Stimulated activated CD8-positive, alpha-beta memory T cell treated with anti-CD3 and anti-CD28 coated beads, Interleukin-15, amount 100 ng/mL, for 48 hours (primary cell): ENCODE data around the gene ACTN4.
A peak's percentile ranks its signal among the peaks of the same experiment; 100 is the strongest.

Experiments
- DNase-seq, 2 donors: peaks; one replicate each; pipeline ENCODE4 v3.0.0-alpha.2; 2020; ENCODE audit warnings: low read depth in 2 of 2

The ACTN4 gene

DNA sequence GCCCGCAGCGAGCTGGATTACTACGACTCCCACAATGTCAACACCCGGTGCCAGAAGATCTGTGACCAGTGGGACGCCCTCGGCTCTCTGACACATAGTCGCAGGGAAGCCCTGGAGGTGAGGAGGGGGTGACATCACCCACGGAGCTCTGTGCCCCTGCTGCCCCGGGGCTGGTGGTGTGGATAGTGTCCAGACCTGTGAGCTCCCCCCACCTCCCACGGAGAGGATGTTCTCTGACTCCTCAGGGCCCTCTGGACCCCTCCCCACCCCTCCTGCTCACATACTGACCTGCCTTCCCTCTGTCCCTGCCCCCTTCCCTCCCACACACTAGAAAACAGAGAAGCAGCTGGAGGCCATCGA, 76.1 kb downstream of the ACTN4 start:
- DNase-seq = no peak

DNA sequence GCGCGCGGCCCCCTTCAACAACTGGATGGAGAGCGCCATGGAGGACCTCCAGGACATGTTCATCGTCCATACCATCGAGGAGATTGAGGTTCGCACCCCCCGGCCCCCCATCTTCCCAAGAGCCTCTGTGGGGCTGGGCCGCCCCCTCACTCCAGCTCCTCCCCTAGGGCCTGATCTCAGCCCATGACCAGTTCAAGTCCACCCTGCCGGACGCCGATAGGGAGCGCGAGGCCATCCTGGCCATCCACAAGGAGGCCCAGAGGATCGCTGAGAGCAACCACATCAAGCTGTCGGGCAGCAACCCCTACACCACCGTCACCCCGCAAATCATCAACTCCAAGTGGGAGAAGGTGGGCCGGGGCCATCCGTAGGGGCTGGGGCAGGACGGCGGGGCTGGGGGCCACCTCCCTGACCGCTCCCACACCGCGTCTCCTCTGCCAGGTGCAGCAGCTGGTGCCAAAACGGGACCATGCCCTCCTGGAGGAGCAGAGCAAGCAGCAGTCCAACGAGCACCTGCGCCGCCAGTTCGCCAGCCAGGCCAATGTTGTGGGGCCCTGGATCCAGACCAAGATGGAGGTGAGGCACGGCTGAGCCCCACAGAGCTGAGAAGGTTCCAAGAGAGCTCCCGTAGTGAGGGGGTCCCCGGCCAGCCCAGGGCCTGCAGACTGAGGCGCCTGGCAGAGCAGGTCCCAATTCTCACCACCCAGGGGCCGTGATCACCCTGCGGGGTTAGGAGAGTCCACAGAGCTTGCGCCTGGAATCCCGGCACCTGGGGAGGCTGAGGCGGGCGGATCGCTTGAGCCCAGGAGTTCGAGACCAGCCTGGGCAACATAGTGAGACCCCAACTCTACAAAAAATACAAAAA, 76.8 kb downstream of the ACTN4 start:
- DNase-seq = no peak

DNA sequence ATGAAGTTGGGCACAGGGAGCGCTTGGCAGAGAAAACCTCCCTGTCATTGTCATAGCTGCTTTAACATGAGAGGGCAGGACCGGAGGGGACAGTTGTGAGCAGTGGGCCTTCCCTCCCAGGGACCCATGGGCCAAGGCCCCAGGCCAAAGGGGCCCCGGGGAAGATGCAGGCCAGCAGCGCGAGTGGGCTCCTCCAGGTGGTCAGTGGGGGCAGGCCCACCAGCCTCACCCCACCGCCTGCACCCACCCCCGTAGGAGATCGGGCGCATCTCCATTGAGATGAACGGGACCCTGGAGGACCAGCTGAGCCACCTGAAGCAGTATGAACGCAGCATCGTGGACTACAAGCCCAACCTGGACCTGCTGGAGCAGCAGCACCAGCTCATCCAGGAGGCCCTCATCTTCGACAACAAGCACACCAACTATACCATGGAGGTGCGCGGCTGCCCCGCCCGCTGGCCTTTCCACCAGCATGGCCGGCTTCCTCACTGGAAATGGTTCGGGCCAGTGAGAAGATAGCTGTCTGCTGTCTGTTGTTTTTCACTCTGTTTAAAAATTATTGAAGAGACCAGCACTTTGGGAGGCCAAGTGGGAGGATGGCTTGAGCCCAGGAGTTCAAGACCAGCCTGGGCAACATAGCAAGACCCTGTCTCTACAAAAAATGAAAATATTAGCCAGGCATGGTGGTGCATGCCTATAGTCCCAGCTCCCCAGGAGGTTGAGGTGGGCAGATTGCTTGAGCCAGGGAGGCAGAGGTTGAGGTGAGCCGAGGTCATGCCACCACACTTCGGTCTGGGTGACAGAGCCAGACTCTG, 78.2 kb downstream of the ACTN4 start:
- no peak for DNase-seq

DNA sequence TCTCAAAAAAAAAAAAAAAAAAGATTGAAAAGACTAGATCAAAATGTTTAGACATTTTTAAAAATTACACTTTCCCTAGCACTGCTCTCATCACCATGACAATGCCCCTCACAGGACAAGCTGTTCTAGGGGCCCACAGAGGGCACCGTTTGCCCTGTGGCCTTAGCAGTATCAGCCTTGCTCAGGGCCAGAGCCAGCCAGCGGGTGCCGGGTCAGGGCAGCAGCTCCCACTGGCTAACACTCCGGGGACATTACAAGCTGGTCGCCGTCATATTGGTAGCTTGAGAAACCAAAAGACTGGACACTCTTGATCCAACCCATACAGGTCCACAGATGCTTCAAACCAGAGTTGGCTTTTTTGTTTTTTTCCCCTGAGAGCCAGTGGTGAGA, 78.8 kb downstream of the ACTN4 start:
- no peak for DNase-seq

DNA sequence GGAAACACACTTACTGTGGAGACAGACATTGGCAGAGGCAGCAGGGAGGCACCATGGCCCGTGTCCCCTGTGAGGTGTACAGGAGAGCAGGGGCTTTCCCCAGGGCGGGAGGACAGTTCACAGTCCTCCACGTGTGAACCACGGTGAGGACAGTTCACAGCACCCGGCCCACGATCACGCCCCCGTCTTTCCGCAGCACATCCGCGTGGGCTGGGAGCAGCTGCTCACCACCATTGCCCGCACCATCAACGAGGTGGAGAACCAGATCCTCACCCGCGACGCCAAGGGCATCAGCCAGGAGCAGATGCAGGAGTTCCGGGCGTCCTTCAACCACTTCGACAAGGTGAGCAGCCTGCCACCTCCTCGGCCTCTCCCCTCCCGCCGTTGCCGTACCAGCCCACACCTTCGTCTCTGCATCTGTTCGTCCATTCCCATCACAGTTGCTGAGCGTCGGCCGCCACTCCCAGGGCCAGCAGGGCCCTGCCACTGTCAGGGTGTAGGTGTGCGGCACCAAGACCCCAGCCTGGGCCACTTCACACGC, 79.4 kb downstream of the ACTN4 start:
- no peak for DNase-seq

DNA sequence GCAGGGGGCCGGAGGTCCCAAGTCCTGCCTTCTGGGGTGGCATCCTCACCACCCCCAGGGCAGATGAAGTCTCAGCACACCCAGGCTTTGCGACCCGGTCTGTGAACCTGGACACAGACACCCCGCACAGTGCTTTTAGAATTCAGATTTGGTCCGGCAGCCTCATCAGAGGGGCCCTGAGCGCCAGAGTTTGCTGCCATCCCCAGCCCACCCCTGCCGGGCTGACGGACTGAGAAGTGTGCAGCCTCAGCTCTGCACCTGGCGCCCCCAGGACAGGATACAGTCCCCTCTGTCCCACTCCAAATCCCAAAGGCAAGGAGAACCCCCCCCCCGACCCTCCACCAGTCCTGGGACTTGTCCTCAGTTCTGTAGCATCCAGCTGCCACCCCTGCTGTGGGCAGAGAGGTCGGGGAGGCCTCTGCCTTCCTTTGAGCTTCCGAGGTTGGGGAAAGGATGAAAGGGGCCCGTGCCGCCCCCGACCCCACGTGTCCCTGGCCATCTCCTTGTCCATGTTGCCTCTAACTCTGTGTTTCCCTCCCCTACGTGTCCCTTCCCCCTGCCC, 79.9 kb downstream of the ACTN4 start:
- no peak for DNase-seq

DNA sequence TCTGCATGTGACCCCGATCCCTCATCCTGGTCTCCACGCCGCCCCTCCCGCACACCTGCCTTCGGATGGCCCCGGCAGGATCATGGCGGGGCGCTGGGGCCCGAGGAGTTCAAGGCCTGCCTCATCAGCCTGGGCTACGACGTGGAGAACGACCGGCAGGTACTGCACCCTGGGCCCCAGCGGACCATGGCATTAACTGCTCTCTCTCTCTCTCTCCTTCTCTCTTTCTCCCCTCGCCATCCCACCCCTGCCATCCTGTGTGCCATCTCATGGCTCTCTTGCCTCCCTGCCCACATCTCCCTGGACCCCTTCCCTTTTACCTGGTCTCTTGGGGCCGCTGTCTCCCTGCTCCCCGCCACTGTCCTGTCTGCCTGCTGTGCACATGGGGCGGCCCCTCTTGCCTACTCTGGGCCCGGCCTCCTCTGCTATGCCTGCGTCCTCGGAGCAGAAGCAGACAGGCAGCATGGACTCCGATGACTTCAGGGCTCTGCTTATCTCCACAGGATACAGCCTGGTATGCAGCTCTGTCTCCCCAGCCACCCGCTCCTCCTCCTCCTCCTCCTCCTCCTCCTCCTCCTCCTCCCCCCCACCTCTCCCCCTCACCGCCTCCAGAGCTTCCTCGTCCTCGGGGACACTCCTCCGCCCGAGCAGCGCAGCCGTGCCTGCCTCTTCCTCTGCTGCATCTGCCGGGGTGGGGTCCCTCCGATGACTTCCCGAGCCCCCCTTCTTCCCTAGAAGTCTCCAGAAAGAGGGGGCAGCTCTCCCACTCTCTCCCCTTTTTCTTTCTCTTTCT, 80.6 kb downstream of the ACTN4 start:
- no peak for DNase-seq

DNA sequence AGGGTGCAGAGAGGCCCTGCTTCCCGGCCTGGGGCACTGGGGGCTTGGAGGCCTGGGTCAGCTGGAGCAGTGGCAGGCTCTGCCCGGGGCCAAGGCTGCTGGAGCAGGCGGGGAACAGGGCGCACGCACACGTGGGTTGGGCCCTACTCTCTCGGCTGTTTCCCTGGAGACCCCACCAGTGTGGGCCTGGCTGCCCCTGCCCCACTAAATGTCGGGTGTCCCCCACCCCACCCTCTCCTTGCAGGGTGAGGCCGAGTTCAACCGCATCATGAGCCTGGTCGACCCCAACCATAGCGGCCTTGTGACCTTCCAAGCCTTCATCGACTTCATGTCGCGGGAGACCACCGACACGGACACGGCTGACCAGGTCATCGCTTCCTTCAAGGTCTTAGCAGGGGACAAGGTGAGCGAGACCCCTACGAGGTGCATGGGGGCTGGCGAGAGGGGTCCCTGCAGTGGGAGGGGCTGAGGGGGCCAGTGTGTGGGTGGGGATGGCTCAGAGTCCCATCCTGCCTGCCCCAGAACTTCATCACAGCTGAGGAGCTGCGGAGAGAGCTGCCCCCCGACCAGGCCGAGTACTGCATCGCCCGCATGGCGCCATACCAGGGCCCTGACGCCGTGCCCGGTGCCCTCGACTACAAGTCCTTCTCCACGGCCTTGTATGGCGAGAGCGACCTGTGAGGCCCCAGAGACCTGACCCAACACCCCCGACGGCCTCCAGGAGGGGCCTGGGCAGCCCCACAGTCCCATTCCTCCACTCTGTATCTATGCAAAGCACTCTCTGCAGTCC, 81.5 kb downstream of the ACTN4 start:
- DNase-seq = no peak

DNA sequence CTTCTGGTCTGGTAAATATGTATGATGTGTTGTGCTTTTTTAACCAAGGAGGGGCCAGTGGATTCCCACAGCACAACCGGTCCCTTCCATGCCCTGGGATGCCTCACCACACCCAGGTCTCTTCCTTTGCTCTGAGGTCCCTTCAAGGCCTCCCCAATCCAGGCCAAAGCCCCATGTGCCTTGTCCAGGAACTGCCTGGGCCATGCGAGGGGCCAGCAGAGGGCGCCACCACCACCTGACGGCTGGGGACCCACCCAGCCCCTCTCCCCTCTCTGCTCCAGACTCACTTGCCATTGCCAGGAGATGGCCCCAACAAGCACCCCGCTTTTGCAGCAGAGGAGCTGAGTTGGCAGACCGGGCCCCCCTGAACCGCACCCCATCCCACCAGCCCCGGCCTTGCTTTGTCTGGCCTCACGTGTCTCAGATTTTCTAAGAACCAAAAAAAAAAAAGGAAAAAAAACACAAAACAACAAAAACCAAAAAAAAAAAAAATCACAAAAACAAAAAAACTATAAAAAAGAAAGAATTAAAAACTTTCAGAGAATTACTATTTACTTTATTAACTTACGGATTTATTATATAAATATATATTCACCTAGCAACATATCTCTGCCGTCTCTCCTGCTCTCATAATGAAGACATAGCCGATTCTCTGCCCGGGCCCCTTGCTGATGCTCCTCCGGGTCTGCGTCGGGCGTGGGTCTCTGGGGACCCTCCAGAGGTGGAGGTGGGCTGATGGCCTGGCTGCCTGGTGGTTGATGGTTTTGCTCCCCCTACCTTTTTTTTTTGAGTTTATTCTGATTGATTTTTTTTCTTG, 82.4 kb downstream of the ACTN4 start:
- peak; percentile 66 to 68 for DNase-seq

DNA sequence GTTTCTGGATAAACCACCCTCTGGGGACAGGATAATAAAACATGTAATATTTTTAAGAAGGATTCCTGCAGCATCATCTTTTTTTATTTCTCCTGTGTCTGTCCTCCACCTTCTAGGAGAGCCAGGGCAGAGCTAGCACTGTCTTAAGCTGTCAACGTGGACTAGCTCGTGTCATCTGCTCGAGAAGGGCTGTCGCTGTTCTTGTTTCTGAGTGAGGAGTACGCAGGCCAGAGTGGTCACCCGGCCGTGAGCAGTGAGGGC, 83.0 kb downstream of the ACTN4 start:
- no peak for DNase-seq

DNA sequence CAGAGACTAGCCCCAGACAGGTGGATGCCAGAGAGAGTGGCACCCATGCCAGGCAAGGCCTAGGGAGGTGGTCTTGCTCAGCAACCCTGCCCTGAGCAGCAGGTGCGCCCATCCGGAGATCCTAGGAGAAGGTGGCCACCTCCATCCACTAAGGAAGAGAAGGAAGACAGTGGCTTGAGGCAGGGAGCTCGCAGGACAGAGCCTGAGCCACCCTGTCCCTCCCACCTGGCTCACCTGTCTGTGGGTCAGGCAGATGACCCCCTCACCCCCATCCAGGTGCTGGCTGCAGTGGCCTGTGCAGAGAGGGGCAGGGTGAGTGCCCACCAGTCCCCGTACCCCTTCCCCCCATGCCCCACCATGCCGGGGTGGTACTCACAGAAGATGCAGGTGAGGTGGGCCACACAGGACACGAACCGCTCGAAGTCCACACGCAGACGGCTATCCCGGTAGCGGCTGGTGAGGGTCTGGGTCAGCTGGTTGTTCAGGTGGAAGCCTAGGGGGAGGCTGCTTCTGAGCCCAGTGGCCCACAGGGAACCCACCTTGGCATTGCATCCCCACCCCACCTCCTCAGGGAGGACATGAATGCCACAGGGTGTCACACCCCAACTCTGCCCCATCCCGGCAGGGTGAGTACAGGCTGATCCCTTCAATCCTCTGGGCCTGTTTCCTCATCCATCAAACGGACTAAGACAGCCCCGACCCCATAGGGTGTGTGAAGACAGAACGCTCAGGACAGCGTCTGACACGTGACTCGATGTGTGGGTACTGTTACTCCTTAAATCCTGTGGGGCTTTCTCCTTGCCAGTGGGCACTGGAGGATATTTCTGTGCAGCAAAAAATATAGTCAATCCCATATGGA, 83.5 kb downstream of the ACTN4 start:
- DNase-seq = no peak

DNA sequence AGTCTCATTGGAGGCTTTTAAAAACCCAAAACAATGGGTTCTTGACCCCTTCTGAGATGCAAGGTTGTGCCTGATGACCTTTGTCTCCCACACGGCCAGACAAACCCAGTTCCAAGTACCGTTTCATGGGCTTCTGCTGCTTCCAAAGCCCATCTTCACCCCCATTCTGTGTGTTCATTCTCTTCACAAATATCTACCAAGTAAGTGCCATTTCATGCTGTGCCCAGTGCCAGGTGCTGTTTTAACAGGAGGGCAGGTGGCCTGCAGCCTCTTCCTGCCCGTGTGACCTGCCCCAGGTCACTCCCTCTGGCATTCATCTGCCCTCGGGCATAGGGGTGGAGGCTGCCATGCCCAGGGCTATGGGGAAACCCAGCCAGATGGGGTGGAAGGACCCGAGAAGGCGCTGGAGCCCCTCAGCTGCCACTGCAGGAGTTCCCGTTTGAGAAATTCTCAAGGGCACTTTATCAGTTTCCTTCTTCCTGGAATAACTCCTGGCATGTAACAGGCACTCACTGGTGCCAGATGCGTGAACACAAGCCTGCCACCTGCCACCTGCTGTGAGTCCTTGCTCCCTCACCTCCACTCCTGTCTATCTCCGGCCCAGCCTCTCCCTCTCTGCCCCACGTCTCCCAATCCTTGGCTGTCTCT, 84.3 kb downstream of the ACTN4 start:
- no peak for DNase-seq

DNA sequence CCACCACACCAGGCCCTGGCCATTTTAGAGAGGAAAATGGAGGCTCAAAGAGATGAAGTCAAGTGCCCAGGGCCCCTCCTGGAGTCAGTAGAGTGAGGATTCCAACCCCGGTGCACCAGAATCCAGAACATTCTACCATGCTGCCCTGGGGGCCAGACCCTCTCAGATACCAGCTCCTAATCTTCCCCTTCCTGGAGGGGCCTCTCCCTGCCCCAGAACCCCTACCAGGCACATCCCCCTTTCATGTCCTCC, 85.7 kb downstream of the ACTN4 start:
- DNase-seq = no peak

DNA sequence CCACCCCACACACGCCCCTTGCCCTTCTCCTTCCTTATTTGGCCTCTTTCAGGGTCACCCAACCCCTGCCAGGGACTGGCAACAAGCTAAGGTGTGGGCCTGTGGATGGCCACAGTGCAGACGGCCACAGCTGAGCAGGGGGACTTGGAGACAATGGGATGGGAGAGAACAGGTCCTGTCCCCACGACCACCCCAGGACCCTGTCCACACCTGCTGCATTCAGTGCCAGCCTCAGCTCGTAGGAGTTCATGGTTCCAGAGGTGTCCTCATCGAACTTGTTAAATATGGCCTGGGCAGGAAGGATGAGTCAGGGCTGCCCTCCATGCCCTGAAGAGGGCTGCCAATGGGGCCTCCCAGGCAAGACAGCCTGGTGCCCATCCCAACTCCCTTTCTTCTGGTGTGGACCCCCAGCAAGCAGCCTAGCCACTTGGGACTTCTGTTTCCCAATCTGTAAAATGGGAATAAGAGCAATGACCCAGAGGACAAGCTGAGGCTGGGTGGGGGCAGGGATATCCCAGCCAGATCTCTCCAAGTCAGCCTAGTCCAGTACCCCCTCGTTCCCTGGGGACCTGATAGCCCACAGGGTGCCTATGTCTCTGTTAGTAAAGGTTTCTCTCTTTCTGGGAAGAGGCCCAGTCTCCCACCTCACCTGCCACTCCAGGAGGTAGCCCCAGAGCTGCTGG, 86.2 kb downstream of the ACTN4 start:
- DNase-seq = no peak

DNA sequence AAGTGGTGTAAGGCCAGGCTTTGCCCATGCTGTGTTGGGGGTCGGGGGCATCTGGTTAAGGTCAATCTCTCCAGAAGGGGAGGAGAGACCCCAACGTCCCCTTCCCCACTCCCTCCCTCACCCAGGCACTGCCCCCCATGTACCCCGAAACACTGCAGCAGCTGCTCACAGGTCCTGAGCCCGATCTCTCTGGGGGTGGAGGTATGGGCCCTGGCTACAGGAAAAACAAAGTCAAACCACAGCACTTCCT, 86.7 kb downstream of the ACTN4 start:
- no peak for DNase-seq

DNA sequence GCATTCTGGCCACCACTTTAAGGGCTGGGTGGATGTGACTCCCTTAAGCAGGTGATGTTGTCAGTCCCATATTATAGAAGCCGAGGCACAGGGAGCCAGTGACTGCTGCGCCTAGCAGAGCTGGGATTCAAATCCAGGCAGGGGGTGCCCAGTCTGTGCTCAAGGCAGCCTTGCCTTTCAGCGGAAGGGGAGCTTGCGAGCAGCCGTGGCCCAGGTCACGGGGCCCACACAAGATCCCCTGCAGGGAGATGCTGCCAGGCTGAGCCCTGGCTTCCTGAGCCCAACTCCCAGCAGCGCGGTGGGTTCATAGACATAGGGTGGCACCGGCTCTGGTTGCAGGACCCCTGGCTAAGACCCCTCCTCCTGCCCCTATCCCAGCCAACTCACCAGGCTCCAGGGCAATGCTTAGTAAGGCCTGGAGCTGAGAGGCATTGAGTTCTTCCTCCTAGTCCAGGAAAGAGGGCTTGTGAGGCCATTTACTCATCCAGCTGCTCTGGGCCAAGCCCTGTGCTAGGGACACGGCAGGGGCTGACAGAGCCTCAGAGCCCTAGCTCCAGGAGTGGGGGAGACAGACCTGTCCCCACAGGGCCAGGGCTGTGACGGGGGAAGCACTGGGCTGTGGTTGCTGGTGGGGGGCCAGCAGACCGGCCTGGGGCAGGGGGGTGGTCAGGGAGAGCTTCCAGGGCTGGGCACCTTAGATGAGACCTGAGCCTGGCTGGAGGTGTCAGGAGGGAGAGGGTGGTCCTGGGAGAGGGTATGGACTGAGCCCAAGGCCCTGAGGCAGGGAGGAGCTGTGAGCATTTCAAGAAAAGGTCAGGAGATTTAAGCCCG, 87.2 kb downstream of the ACTN4 start:
- DNase-seq = no peak

DNA sequence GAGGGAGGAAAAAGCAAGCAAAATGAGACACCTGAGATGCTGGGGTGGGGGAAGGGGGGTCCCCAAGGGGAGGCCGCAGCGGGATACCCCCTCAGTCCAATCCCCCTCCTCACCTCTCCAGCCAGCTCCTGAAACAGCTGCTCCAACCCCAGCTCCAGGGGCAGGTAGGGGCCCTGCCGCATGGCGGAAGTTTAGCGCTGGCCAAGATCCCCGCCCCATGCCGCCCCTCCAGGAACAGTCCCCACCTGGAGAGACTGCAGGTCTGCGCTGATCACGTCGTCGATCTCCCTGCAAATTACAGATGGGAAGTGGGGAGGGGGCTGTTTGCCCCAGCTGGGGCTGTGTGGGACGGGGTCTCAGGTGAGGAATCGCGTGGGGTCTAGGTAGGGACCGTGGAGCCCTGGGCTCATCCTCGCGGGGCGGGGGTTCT, 87.8 kb downstream of the ACTN4 start:
- no peak for DNase-seq

DNA sequence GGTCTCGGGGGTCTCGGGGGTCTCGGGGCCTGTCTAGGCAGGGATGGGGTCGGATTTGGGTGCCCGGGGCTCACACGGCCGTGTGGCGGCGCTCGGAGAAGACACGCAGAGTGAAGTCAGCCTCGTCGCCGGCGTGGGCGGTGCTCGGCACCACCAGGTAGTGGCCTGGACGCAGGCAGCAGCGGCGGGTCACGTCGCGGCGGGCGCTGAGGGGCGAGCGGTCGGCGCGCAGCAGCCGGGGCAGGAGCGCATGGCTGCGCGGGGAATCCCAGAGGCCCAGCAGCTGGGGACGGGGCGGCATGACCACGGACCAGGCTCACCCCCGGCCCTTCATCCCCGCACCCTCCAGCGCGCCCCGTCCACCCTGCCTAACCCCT, 88.6 kb downstream of the ACTN4 start:
- peak; percentile 49 to 53 for DNase-seq
